HCEC 1CT (cell line): ENCODE results near the gene PRAME.

Experiments
- DNase-seq: peaks from one replicate; pipeline ENCODE4 v3.0.0-alpha.2; 2017

Gene PRAME

DNA sequence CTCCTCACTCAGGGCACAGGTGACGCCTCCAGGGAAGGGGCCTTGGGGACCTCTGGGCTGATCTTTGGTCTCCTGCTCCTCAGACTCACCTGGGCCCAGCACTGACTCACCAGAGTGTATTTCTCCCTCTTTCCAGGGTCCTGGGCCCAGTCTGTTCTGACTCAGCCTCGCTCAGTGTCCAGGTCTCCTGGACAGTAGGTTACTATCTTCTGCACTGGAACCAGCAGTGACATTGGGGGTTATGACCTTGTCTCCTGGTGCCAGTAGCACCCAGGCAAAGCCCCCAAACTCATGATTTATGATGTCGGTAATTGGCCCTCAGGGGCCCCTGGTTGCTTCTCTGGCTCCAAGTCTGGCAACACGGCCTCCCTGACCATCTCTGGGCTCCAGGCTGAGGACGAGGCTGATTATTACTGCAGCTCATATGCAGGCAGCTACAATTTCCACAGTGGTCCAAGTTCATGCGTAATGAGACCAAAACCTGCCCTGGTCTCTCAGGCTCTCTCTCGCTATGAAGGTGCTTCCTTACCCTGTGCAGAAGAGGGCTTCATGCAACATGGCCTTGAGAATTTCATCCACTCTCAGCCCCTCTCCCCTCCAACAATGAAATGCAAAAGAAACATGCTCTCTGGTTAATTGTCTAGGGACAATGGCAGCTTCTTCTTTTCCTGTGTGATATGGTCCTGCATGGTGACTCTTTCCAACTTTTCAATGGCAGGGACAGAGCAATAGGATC, 21.0 kb upstream of the PRAME start:
- no peak for DNase-seq

DNA sequence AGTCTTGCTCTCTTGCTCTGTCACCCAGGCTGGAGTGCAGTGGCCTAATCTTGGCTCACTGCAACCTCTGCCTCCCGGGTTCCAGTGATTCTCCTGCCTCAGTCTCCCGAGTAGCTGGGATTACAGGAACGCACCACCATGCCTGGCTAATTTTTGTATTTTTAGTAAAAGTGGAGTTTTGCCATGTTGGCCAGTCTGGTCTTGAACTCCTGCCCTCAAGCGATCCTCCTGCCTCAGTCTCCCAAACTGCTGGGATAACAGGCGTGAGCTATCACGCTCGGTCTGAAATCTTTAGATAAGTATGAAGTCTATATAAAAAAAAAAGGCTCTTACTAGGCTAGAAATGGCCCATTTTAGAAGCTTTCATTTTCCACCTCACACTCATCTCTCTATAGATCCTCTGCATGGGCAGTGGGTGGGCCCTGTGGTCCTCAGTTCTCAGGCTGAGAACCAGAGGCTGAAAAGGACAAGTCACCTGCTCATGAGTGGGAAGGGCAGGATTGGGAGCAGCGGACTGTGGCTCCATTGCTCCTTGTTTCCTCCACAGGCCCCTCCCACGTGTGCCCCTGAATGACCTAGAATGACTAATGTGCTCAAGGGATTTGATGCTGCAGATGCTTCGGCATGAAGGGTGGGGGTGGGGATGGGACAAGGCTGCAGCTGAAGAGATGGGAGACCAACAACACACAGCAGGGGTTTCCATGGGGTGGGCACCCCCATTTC, 19.8 kb upstream of the PRAME start:
- peak; percentile 76 for DNase-seq

DNA sequence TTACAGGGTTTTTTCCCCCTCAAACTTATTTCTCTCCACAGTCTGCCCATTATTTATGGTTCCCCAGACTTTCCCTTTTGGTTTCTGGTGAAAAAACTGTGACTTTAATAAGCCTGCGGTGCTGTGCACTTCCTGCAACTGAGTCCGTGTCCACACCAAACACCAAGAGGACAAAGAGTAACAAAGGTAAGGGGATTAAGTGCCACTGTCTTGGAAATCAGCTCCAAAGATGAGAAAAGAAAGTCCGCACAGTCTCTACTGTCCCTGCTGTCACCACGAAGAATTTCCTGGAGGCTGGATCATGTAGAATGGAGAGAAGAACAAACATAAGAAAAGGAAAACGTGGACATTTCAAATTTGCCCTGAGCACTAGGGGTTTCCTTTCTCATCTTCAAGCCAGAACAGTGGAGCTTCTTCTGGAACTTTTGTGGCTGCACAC, 17.9 kb upstream of the PRAME start:
- DNase-seq: no peak

DNA sequence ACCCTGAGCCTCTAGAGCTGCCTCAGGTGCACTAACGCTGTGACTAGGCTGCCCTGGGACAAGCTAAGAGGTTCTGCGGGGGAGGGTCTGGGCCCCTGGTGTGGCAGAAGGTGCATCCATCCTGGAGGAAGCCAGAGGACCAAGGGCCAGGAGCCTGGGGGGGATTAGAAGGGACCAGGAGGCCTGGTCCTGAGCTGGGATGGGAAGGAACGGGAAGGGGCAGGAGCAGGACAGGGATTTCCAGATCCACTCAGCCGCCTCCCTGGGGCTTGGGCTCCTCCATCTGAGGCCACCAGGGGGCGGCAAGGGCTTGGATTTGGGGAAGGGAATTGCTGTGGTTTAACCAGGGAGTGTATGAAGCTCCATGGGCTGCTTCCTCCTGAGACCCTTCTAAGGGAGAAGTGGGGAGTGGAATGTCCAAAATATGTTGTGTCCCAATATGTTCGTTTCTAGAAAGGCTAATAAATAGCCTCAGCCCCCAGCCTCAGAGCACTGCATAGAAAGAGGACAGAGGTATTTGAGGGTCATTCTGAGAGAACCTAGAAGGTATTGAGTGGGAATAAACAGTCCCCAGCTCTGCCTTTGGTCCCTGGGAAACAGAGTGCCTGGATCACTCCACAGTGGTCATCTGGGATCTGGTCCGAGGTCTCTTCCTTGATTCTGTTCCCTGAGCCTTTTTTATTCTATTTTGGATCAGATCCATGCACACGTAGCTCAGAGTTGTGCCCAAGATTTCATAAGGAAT, 17.4 kb upstream of the PRAME start:
- peak; percentile 53 for DNase-seq

DNA sequence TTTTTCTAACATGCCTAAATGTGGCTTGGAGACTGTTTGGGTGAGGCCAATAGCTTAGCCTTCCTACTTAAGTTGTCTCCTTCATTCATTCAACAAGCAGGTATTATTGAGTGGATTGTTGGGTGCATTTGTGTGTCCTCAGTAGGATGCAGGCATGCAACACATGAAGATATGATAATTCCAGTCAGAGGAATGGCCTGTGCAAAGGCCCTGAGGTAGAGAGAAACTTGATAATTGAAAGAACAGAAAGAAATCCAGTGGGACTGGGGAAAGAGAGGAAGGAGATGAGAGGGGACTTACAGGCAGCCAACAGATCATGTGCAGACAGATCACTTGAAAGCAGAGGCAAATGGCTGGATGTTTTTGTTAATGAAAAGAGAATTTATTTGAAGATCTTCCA, 15.3 kb upstream of the PRAME start:
- DNase-seq: no peak

DNA sequence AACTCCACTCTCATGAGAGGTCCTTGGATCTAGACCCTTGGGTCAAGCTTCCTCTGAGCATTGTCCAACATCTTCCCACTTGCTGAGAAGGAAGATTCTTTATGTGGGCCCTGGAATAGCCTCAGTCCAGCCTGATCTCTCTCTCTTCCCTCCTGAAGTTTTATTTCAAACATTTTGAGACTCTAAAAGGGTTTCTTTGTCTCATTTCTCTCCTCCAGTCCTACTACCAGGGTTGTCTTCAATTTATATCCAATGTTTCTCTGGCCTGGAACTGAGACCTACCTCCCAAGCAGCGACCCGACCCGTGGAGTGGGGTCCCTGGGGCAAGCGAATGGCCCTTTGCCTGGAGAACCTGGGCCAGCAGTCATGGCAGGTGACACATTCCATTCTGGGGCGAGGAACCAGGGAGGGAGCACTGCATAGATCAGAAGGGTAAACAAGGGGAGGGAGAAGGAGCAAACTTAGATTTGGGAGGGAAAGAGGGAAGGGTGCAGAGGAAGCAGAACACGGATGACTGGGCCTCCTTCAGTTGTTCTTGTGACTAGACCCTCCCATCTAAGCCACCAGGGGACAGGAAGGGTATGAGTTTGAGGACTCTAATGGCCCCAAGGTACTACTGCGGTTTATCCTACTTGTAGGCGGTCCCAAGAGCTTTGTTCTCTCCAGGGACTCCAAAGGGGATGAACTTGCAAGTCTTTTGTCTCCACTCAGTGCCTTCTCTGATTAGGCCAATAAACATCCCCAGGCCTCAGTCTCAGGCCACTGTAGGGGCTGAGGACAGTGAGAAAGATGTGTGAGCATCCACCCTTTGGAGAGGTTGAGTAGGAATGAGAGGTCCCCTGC, 14.2 kb upstream of the PRAME start:
- DNase-seq: no peak

DNA sequence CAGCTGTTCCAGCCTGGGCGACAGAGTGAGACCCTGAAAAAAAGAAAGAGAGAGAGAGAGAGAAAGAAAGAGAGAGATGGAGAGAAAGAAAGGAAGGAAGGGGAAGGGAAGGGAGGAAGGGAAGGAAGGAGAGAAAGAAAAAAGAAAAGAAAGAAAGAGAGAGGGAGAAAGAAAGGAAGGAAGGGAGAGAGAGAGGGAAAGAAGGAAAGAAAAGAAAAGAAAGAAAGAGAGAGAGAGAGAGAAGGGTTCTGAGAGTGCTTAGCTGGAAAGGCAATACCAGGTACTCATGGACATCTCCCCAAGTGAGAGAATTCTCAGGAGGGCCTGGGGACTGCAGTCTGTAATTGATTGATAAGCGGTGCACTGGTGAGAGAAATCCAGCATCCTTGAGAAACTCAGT, 12.8 kb upstream of the PRAME start:
- no peak for DNase-seq

DNA sequence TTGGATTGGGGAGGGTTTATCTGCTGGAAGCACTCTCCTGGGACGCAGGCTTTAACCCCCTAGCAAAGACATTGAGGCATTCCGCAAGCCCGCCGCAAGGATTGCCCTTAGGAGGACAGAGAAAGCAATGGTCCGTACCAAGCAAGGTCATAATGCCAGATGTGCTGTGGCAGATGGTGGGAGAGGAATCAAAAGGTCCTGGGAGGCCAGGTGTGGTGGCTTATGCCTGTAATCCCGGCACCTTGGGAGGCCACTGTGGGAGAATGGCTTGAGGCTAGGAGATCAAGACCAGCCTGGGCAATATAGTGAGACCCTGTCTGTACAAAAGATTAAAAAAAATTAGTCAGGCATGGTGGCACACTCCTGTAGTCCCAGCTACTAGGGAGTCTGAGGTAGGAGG, 12.4 kb upstream of the PRAME start:
- no peak for DNase-seq

DNA sequence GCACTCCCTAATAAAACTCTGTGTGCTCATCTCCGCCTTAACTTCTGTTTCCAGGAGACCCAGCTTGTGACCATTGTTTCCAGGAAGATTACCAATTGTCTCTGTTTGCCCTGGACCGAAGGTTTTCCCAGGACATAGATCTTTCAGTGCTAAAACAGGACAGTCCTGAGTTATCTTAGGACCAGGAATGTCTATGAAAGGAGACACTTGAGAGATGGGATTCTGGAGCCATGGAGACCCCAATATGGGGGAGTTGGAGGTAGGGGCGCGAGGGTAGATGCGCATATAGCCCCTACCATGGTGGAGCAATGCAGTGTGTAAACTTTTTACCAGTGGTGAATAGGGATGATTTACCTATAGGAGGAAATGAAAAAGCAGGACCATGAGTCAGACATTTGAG, 10.2 kb upstream of the PRAME start:
- no peak for DNase-seq

DNA sequence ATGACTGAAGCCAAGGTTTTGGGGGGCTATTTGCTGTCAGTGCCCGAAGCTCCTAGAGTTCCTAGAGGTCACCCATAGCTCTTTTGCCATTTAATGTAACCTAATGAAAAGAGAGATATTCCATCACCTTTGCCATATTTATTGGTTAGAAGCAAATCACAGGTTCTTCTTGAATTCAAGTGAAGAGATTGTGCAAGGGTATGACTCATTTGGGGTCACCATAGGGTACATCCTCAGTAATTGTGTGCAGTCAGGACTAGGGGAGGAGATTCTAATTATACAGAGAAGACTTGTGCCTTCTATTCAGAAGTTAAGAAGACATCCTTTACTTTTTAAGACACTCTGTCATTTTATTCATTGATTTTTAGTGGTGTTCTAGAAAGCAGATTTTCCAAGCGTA, 6.9 kb upstream of the PRAME start:
- peak; percentile 59 for DNase-seq

DNA sequence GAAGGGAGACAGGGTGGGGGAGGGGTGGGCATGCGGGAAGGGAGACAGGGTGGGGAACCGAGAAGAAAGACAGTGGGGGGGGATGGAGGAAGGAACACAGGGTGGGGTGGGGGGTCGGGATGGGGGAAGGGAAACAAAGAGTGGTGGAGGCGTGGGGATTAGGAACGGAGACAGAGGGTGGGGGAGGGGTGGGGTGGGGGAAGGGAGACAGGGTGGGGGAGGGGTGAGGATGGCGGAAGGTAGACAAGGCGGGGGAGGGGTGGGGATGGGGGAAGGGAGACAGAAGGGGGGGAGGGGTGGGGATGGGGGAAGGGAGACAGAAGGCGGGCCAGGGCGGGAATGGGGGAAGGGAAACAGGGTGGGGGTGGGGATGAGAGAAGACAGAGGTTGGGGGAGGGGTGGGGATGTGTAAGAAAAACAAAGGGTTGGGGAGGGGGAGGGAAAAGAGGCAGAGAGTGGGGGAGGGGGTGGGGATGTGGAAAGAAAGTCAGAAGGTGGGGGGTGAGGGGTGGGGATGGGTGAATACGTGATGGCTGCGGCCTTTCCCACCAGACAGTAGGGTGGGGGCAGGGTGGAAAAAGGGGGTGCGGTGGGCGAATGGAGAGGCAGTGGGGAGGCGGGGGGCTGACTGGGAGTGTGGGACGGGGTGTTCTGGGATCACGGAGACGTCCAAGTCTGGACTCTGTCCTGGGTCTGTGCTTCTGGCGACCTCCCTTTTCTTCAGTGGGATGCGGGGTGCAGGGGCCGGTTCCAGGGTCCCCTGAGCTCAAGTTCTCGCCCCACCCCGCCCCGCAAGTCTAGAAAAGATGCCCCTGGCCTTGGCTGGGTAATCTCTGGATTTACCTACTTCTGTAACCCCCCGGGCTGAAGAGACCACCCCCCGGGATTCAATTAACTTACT, 744 bp downstream of the PRAME start:
- no peak for DNase-seq

DNA sequence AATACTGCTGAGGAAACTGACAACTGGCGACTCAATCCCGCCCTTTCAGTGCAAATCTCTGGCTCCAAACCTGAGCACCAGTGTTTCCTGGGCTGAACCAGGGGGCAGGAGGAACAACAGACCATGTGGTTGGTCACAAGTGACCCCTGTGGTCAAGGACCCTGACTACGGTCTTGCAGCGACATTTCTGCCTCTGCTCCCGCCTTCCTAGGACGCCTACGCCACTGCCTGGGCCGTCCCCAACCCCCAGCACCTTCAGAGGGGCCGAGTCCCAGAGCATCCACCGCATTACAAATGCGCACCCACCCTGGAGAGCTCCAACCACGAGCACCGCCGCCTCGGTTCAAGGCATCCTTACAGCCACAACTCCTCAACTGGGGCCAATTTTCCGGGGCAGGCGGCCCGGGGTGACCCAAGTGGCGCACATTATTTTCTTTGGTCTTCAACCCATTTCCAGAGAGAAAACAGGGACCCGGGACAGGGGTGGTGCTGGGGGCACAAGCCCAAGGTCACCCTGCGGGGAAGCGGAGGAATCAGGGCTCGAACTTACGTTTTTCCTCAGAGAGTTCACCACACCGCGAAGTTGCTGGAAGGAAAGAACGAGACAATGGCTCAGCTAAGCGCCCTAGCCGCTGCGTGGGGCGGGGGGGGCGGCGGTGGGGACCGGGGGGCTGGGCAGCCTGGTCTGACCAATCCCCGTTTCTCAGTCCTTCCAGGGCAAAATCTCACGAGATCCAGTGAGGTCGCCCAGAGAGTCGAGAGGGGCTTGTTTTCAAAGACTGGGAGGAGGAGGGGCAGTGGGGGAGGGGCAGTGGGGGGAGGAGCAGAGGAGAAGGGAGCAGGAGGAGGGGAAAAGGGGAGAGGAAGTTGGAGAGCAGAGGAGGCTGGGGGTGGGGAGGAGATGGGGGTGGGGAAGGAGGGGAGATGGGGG, 1.8 kb downstream of the PRAME start:
- DNase-seq: no peak

DNA sequence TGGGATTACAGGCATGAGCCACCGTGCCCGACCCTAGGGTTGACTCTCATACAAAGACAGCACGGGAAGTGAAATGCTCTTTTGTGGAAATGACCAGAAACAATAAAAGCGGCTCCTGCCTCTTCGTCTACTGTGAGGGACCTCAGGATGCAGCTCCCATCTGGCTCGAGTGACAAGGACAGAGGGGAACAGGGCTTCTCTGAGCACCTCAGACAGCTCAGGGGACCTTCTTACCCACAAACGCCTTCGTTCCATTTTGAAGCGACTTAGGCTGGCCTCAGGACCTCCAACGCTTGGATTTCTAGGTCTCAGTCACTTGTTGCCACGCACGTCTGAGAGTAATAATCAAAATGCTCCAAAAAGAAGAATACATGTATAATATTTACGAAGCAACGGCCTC, 2.5 kb downstream of the PRAME start:
- DNase-seq: no peak

DNA sequence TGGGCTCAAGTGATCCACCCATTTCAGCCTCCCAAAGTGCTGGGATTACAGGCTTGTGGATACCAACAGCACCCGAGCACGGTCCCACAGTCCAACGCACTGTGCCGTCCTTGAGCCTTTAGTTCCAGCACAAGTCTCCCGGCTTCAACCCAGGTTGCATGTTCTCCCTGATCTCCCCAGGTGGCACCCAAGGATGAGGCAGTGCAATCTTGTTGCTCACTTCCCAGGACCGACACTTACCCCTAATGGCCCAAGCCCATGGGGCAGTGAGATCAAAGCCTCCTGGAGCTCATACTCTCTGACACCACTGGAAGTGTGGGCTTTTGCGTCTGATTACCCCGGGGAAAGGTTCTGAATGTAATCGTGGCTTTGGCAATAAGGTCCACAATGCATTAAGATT, 3.5 kb downstream of the PRAME start:
- DNase-seq: no peak

DNA sequence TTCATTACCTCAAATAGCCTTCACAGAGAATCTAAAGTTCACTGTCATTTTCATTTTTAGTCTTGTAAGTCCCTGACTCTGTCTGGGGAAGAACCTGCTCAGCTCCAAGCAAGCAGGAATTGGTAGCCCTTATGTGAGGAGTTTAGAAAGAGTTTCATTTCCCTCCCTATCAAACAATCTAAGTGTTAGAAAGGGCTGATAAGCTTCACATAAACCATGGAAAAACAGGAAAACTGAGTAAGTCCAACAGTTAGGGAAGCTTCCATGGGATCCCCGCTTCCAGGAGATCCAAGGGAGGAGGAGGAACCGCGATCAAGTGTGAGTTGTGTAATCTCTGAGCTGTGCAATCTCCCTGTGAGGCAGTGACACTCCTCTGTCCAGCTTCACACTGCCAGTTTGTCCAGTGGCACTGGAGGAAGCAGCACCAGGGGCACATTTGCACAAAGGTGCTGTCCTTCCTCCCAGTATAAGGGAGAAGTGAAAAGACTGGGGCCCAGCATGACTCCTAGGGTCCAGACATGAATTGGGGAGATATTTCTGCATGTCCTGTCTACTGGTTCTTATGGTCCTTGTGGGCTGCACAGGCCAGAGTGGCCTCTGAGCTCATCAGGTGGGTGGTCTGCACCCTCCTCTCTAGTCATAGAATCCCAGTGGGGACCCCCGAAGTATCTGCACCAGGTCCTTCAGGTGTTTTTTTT, 4.3 kb downstream of the PRAME start:
- DNase-seq: no peak

DNA sequence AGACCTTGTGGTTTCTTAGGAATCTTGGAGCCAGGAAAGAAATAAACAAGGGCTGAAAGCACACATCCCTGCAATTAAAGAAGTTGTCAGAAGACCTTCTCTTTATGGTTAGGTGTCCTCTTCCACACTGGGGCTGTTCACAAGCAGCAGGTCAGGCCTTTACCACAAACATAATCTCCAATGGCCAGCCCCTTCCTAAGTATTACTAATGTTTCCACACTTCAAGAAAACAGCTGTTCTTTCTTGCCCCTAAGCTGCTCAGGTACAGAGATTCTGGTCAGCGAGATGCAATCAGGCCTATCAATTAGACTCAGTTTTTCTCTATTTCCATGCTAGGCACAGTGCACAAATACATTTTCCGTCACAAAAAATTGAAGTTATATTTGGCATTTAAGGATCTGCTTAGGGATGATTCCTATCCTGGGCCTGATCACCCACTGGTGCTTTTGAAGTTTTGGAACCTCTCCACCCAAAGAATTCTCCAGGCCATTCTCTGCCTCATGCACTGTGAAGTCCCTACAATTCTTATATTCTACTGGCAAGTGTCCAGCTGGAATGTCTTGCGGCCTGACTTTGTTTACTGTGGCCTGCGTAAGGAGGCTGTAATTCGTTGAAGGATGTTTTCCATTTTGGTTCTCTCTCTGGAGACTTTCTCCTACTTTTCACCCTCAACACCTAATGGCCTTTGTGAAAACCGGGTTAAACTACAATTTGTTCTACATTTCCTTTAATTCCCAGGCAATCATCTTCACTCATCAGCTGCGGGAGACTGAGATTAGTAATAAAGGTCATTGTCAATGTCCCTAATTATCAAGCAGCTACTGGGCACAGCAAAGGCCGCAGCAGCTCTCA, 5.1 kb downstream of the PRAME start:
- DNase-seq: no peak

DNA sequence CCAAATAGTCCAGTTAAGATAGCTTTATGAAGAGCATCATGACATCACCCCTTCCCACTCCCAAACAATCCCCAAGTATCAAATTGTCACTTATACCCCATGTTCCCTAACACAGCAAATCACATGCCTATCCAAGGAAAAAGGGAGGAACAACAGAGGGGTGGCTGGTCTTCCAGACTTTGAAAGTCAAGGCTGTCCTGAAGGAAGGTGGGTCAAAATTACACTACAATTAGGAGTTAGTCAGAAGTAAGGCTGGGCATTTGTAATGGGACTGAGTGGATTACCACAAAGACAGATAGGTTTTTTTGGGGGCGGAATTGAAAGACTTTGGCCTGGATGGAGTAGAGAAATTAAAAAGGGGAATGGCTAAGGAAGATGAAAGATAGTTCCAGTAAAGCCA, 5.9 kb downstream of the PRAME start:
- no peak for DNase-seq

DNA sequence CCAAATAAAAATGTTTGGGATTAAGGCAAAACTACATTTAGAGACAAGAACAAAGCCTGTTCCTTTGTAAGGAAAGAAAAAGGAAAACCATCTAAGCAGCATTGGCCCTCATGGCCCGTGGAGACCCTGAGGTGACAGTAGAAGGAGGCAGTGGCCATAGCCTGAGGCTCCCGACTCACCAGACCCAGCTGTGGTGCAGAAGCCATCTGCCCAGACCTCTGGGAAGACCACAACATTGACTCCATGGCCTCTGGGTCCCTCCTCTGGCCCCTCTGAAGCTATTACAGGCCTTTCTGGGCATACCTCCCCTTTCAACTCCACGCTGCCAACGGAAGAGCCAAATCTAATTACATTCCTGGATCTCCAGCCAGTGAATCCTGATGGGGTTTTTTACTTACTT, 6.4 kb downstream of the PRAME start:
- DNase-seq: no peak

DNA sequence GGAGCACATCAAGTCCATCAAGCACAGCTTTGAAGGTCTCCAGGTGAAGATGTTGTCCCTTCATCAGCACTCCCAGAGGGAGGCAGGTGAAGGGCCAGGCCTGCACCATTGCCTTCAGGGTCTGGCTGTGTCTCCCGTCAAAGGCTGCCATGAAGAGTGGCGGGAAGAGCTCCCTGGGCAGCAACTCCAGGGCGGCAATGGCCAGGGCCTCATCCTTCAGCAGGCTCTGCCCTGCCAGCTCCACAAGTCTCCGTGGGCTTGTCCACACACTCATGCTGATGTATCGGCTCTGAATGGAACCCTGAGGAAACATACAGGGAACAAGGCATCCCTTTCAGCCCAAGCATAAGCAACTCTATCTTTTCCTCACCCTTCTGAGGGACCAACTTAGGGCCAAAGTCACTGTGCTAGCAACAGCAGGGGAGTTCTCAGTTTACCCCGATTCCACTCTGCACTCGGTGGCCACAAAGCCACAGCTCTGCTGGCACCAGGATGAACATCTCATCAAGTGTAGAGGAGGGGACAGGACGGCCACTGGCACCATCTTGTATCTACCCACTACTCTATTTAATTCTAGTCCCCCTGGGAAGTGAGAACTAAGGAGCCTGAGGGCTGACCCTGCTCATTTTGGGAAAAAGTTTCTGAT, 8.2 kb downstream of the PRAME start:
- DNase-seq: no peak
